Brain microvascular endothelial cell (primary cell): ENCODE results near the gene UGT1A6.
"Not testable (repeated sequence)": the region's sequence is repeated elsewhere in the genome, so short reads cannot be mapped to it uniquely, and the experiment has no call there.

Experiments used
- DNase-seq: peaks from one replicate; pipeline ENCODE4 v3.0.0-alpha.2; 2020
- H3K27ac ChIP-seq: fragments of 250-450 bp; sonication (Bioruptor Pico); 2 replicates; pipeline ENCODE4 v1.5.1; 2020; ENCODE audit warnings: mild to moderate bottlenecking, moderate library complexity
- H3K27me3 ChIP-seq: fragments of 250-450 bp; sonication (Bioruptor Pico); replicated peaks from 2 replicates; pipeline ENCODE4 v1.5.1; 2020; ENCODE audit warnings: mild to moderate bottlenecking
- H3K36me3 ChIP-seq: fragments of 250-450 bp; sonication (Bioruptor Pico); replicated peaks from 2 replicates; pipeline ENCODE4 v1.5.1; 2020; ENCODE audit warnings: mild to moderate bottlenecking
- H3K4me3 ChIP-seq: 2 replicates; pipeline ENCODE4 v1.5.1; 2011; ENCODE audit warnings: low read depth, mild to moderate bottlenecking, control low read depth, low read length, moderate library complexity
- CTCF ChIP-seq: IDR thresholded peaks from 2 replicates; pipeline ENCODE4 v1.5.1; 2011; ENCODE audit warnings: low read depth, mild to moderate bottlenecking, moderate library complexity, low read length, control low read depth, inconsistent platforms; ENCODE audit errors: missing control alignments
- in situ Hi-C: cut with HindIII; loops from 2 replicates; pipeline ENCODE4 v1.10.0; 2017; ENCODE audit warnings: low sequenced_read_pairs, low pct_ligation_motif_present

UGT1A6 gene

GRCh38 chr2:233743464-233744259 lies 51.0 kb downstream of the UGT1A6 start:
- in situ Hi-C loops: no loop called here

GRCh38 chr2:233745073-233745755 lies 52.5 kb downstream of the UGT1A6 start:
- no peak for TF ChIP-seq CTCF
- no peaks in the 10 kb centered on the region for H3K27me3 ChIP-seq
- in situ Hi-C loops: no loop called here
- no peak overlapping the region for H3K27ac ChIP-seq
- no peak overlapping the region for H3K4me3 ChIP-seq
- H3K36me3 ChIP-seq: no peaks in the 10 kb centered on the region
- DNase-seq: no peak

More at GRCh38 chr2:233743464-233744259, 51.0 kb downstream of the UGT1A6 start:
- DNase-seq: no peak
- Histone ChIP-seq H3K27ac (no peak overlapping the region), H3K27me3 (no peaks in the 10 kb centered on the region), H3K36me3 (no peaks in the 10 kb centered on the region), H3K4me3 (no peak overlapping the region)
- TF ChIP-seq CTCF: no peak

GRCh38 chr2:233745838-233746237 lies 53.1 kb downstream of the UGT1A6 start:
- in situ Hi-C loops, DNase-seq, H3K4me3 ChIP-seq, H3K27me3 ChIP-seq, H3K36me3 ChIP-seq, H3K27ac ChIP-seq: not testable (repeated sequence)

- no peaks in the 10 kb centered on the region for H3K36me3 ChIP-seq
- H3K27ac ChIP-seq: no peak overlapping the region
- TF ChIP-seq CTCF: no peak
- no peak for DNase-seq
- in situ Hi-C loops: no loop called here
- H3K27me3 ChIP-seq: no peaks in the 10 kb centered on the region
- no peak overlapping the region for H3K4me3 ChIP-seq
Measured at GRCh38 chr2:233746475-233747282, 54.0 kb downstream of the UGT1A6 start.

- H3K27ac ChIP-seq: no peak overlapping the region
- no peaks in the 10 kb centered on the region for H3K36me3 ChIP-seq
- DNase-seq: no peak
- in situ Hi-C loops: no loop called here
- H3K27me3 ChIP-seq: no peaks in the 10 kb centered on the region
- no peak for TF ChIP-seq CTCF
- H3K4me3 ChIP-seq: no peak overlapping the region
Measured at GRCh38 chr2:233747283-233747544, 54.5 kb downstream of the UGT1A6 start.

- H3K27ac ChIP-seq, H3K27me3 ChIP-seq, DNase-seq, H3K4me3 ChIP-seq, H3K36me3 ChIP-seq, in situ Hi-C loops: not testable (repeated sequence)
Measured at GRCh38 chr2:233750689-233751088, 58.0 kb downstream of the UGT1A6 start.

GRCh38 chr2:233751212-233752009 lies 58.7 kb downstream of the UGT1A6 start:
- H3K4me3 ChIP-seq, H3K27me3 ChIP-seq, in situ Hi-C loops, DNase-seq, H3K36me3 ChIP-seq, H3K27ac ChIP-seq: not testable (repeated sequence)
